Stomach (tissue), 9 donors: Measurements from ENCODE around the gene ZW10. TPM values are rescaled to one million over a fixed set of nuclear protein-coding genes. Genes with fewer than 3 reads are reported as not detected.

ENCODE experiments used
- DNase-seq, 2 donors: peaks; one replicate each; pipeline versions ENCODE4 v3.0.0 to v3.0.0-alpha.2; 2013 to 2019
- H3K27ac ChIP-seq, 5 donors: fragments of 200-600 bp in 4 of 5; sonication (generic) in 4 of 5; one replicate each; pipeline ENCODE4 v1.5.1; 2013 to 2019; ENCODE audit warnings: mild to moderate bottlenecking in 1 of 5, moderate library complexity in 1 of 5
- H3K27me3 ChIP-seq, 3 donors: fragments of 200-600 bp; sonication (generic); one replicate each; pipeline ENCODE4 v1.5.1; 2017 to 2019; ENCODE audit warnings: mixed run types in 1 of 3
- H3K36me3 ChIP-seq, 4 donors: fragments of 200-600 bp; sonication (generic); 1 replicate in 3 of 4; 2 replicates in 1 of 4; pipeline ENCODE4 v1.5.1; 2016 to 2019
- H3K4me1 ChIP-seq, 4 donors: fragments of 200-600 bp; sonication (generic); one replicate each; pipeline ENCODE4 v1.5.1; 2016 to 2019
- H3K4me3 ChIP-seq, 4 donors: fragments of 200-600 bp; sonication (generic) in 3 of 4; one replicate each; pipeline ENCODE4 v1.5.1; 2016 to 2019; ENCODE audit warnings: mild to moderate bottlenecking in 1 of 4
- H3K9me3 ChIP-seq, 4 donors: fragments of 200-600 bp; sonication (generic); one replicate each; pipeline ENCODE4 v1.5.1; 2016 to 2019
- EP300 ChIP-seq: sonication (generic); formaldehyde crosslinking; IDR thresholded peaks from one replicate; pipeline ENCODE4 v1.6.1; 2017; ENCODE audit warnings: antibody characterized with exemption
- POLR2A ChIP-seq, 4 donors: fragments of 450-650 bp; IDR thresholded peaks; one replicate each; pipeline ENCODE4 v1.6.1; 2016; ENCODE audit warnings: antibody characterized with exemption in 4 of 4, control low read depth in 2 of 4, mild to moderate bottlenecking in 1 of 4, moderate library complexity in 1 of 4
- POLR2AphosphoS5 ChIP-seq, 3 donors: sonication (generic); formaldehyde crosslinking; IDR thresholded peaks; one replicate each; pipeline ENCODE4 v1.6.1; 2016; ENCODE audit warnings: antibody characterized with exemption in 3 of 3
- WGBS, 5 donors: extraction: QIAGEN DNeasy Blood & Tissue Kit in 3 of 5; methylation state at CpG; one replicate each; pipeline versions ENCODE4 v1.1.5 to v1.1.7; 2013 to 2018; 5-methylcytosine and 5-hydroxymethylcytosine counted together
- intact Hi-C: fragments of 100-400 bp; cut with DNase I; formaldehyde crosslinking; loops from one replicate; pipeline ENCODE4 v1.15.1; 2023; ENCODE audit warnings: low total_unique reads
- polyA plus RNA-seq, 3 donors: library from polyadenylated mRNA; stranded (reverse); fragments of 200-250 nt; gene quantifications; one replicate each; pipeline ENCODE4 v1.2.3, GENCODE V29; 2013
- total RNA-seq, 5 donors: library from RNA; depleted of rRNA; stranded (reverse); fragments of >200 nt; gene quantifications; one replicate each; pipeline versions ENCODE4 v1.1.0 to v1.2.3, GENCODE V29; 2014 to 2016
- TF ChIP-seq, protein P1 (sequence below), 7 experiments: fragments of 450-650 bp in 4 of 7; fragments of 200-600 bp in 3 of 7; sonication (generic) in 3 of 7; IDR thresholded peaks; one replicate each; pipeline ENCODE4 v1.5.1; 2016 to 2019; ENCODE audit warnings: antibody characterized with exemption in 7 of 7, control low read depth in 2 of 7, mild to moderate bottlenecking in 1 of 7
- donor health status: healthy with polysubstance abuse.
- donor health status: Bipolar disorder and iron deficiency.
- donor health status: healthy.

ZW10 gene
- total and polyA plus RNA-seq, 8 donors, result 0.58 to 22.0 (median 5.8) TPM

DNA sequence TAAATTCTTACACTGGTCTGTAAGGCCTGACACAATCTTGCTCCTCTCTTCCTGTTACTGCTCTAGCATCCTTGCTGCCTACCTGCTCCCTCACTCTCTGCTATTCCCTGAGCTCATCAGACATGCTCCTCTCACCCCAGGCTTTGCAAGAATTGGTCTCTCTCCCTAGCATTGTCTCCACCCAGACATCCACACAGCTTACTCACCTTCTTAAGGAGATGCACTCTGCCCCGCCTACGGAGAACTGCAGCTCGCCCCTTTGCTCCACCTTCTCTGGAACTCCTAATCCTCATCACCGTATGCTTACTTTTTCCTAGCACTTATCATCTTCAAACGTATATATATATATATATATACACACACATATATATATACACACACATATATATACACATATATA is 44.0 kb downstream of the ZW10 start:
- Histone ChIP-seq H3K27me3 (no peaks in the 10 kb centered on the region), H3K36me3 (peaks cover 0 to 31% (median 28%) of the 10 kb centered on the region in 4 donors), H3K4me1 (peaks cover 0 to 3% (median 0%) of the 10 kb centered on the region in 4 donors), H3K9me3 (no peaks in the 10 kb centered on the region), H3K4me3 (no peak overlapping the region), H3K27ac (no peak overlapping the region)
- TF ChIP-seq EP300 (no peak), POLR2AphosphoS5 (IDR thresholded peaks at IDR 0.05) (no peak), POLR2A (IDR thresholded peaks at IDR 0.05) (no peak)
- TF ChIP-seq, protein P1, sequence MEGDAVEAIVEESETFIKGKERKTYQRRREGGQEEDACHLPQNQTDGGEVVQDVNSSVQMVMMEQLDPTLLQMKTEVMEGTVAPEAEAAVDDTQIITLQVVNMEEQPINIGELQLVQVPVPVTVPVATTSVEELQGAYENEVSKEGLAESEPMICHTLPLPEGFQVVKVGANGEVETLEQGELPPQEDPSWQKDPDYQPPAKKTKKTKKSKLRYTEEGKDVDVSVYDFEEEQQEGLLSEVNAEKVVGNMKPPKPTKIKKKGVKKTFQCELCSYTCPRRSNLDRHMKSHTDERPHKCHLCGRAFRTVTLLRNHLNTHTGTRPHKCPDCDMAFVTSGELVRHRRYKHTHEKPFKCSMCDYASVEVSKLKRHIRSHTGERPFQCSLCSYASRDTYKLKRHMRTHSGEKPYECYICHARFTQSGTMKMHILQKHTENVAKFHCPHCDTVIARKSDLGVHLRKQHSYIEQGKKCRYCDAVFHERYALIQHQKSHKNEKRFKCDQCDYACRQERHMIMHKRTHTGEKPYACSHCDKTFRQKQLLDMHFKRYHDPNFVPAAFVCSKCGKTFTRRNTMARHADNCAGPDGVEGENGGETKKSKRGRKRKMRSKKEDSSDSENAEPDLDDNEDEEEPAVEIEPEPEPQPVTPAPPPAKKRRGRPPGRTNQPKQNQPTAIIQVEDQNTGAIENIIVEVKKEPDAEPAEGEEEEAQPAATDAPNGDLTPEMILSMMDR (IDR thresholded peaks at IDR 0.05), result no peak
- 54 to 72% (median 64%) methylated on average over 5 of the region's 5 CpGs for WGBS, 5 donors
- intact Hi-C loops, result no loop called here
- DNase-seq, result no peak

DNA sequence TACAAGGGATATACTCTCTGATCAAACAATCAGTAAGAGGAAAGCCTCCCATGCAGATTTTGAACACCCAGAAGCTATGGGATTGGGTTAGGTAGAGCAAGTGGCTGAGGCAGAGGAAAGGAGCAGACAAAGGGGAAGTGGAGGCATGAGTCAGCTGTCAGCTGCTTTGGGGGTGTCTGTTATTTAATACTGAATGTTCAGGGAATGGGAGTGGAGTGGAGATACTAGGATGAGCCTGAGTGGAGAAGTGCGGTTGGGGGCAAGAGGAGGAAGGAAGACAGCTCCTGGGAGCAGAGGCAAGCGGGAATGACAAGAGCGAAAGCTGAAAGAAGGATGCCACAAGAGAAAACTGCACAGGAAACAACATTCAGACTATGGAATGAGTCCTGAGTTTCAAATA is 44.7 kb downstream of the ZW10 start:
- intact Hi-C loops, result no loop called here

DNA sequence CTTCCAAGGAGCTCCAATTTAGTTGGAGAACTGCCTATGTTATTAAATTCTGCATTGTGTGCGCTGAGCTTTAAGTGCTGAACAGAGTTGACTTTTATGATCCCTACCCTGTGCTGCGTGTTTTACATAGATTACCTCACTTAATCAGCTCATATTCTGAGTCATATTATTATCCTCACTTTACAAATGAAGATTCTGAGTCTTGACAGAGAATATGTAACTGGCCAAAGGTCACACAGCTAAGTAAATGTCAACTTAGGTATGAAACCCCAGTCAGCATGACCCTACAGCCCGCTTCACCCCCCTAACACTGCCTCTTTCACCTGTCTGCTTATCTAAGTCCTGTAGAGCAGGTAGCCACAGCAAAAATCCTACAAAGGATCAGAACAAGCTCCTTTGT is 47.6 kb downstream of the ZW10 start:
- 27 to 60% (median 48%) methylated on average over 3 of the region's 3 CpGs for WGBS, 5 donors
- no peak overlapping the region for H3K4me3 ChIP-seq
- TF ChIP-seq POLR2A (IDR thresholded peaks at IDR 0.05) (no peak), EP300 (no peak), POLR2AphosphoS5 (IDR thresholded peaks at IDR 0.05) (no peak)
- TF ChIP-seq, protein P1 (IDR thresholded peaks at IDR 0.05), result no peak
- H3K27me3 ChIP-seq, result no peaks in the 10 kb centered on the region
- peak in 1 of 2 donors; percentile 46 for DNase-seq
- peaks cover 0 to 3% (median 0%) of the 10 kb centered on the region in 4 donors for H3K4me1 ChIP-seq
- H3K9me3 ChIP-seq, result no peaks in the 10 kb centered on the region
- peaks cover 0 to under 1% (median 0%) of the 10 kb centered on the region in 4 donors for H3K36me3 ChIP-seq
- H3K27ac ChIP-seq, result no peak overlapping the region
- intact Hi-C loops, result no loop called here

More for the DNA sequence above, 44.7 kb downstream of the ZW10 start:
- H3K36me3 ChIP-seq, result peaks cover 0 to 24% (median 21%) of the 10 kb centered on the region in 4 donors
- peaks cover 0 to 3% (median 0%) of the 10 kb centered on the region in 4 donors for H3K4me1 ChIP-seq
- TF ChIP-seq, protein P1 (IDR thresholded peaks at IDR 0.05), result no peak
- no peak for TF ChIP-seq POLR2A (IDR thresholded peaks at IDR 0.05)
- no peak for TF ChIP-seq EP300
- no peak for TF ChIP-seq POLR2AphosphoS5 (IDR thresholded peaks at IDR 0.05)
- H3K4me3 ChIP-seq, result no peak overlapping the region
- H3K27me3 ChIP-seq, result no peaks in the 10 kb centered on the region
- H3K9me3 ChIP-seq, result no peaks in the 10 kb centered on the region
- whole genome bisulfite sequencing, 5 donors, result 80 to 94% (median 92%) methylated on average over 3 of the region's 3 CpGs
- H3K27ac ChIP-seq, result no peak overlapping the region
- DNase-seq, result no peak

DNA sequence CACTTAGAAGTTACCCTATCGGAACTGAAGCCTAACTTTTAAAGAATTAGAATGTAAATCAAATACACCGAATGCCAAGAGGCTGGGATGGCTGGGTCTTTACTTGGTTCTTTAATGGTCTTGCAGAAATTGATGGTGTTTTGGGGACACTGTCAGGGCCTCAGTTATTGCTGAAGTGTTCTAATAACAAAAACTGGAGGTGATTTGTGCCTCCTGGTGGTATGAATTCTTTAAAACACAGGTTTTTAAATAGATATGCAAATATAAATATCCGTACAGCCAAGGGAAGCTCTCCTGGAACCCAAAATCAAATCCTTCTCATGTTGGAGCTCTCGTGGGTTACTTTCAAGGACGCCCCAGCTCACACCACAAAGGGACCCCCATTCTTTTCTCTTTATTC is 48.1 kb downstream of the ZW10 start:
- H3K36me3 ChIP-seq, result peaks cover 0 to 5% (median 1%) of the 10 kb centered on the region in 4 donors
- no peaks in the 10 kb centered on the region for H3K9me3 ChIP-seq
- no peak overlapping the region for H3K27ac ChIP-seq
- DNase-seq, result no peak
- H3K4me1 ChIP-seq, result peaks cover 0 to 3% (median 0%) of the 10 kb centered on the region in 4 donors
- intact Hi-C loops, result no loop called here
- TF ChIP-seq EP300 (no peak), POLR2A (IDR thresholded peaks at IDR 0.05) (no peak)
- TF ChIP-seq, protein P1 (IDR thresholded peaks at IDR 0.05), result no peak
- H3K4me3 ChIP-seq, result no peak overlapping the region
- whole genome bisulfite sequencing, 5 donors, result 85 to 94% (median 89%) methylated on average over 5 of the region's 5 CpGs
- H3K27me3 ChIP-seq, result no peaks in the 10 kb centered on the region
